BJ (cell line): ENCODE results near the gene GFPT2. TPM values are rescaled to one million over a fixed set of nuclear protein-coding genes. Genes with fewer than 3 reads are reported as not detected.

Source experiments
- CTCF ChIA-PET: fragments of 350-600 bp; formaldehyde crosslinking; extraction: SDS; loops from one replicate; lab custom pipeline; 2021; ENCODE audit warnings: antibody characterized with exemption, inconsistent platforms; lab: Yijun Ruan, JAX
- POLR2A ChIA-PET: fragments of 300-600 bp; sonication (Branson Sonifier 250); formaldehyde crosslinking; extraction: SDS; loops from one replicate; lab custom pipeline; 2021; ENCODE audit warnings: antibody characterized with exemption; lab: Charles Lee
- DNase-seq: peaks from one replicate; pipeline ENCODE4 v3.0.0-alpha.2; 2011; ENCODE audit warnings: low read depth
- H3K27me3 ChIP-seq: 2 replicates; pipeline ENCODE4 v1.6.0; 2011; ENCODE audit warnings: low read length; ENCODE audit not compliant: control insufficient read depth, insufficient read depth
- H3K36me3 ChIP-seq: 2 replicates; pipeline ENCODE4 v1.5.1; 2011; ENCODE audit warnings: low read length; ENCODE audit not compliant: control insufficient read depth, insufficient read depth
- H3K4me3 ChIP-seq: 2 replicates; pipeline ENCODE4 v1.5.1; 2011; ENCODE audit warnings: low read depth, mild to moderate bottlenecking, control low read depth, low read length
- CTCF ChIP-seq: IDR thresholded peaks from 2 replicates; pipeline ENCODE4 v1.5.1; 2011; ENCODE audit warnings: low read depth, mild to moderate bottlenecking, control low read depth, inconsistent platforms, low read length, moderate library complexity; ENCODE audit not compliant: insufficient read depth
- polyA plus RNA-seq: library from polyadenylated mRNA; depleted of rRNA; stranded (reverse); fragments of >200 nt; gene quantifications from 2 replicates; pipeline ENCODE4 v1.2.3, GENCODE V29; 2011

Gene GFPT2
- polyA plus RNA-seq, 1 experiment = 6.1 TPM

GRCh38 chr5:180284149-180284548, 69.0 kb downstream of the GFPT2 start:
- Histone ChIP-seq H3K27me3 (no peaks in the 10 kb centered on the region), H3K36me3 (peaks cover 9% of the 10 kb centered on the region), H3K4me3 (no peak overlapping the region)
- CTCF ChIA-PET = interaction anchor here (1.0 to 1.5 kb wide), 3 partner anchors 10 to 190 kb away, joined by 3 to 6 read pairs (median 3); no protein-coding TSS in a partner anchor
- POLR2A ChIA-PET = no interaction called here
- DNase-seq = no peak
- TF ChIP-seq CTCF = no peak

GRCh38 chr5:180283026-180283615, 70.0 kb downstream of the GFPT2 start:
- DNase-seq = no peak
- ChIA-PET CTCF (interaction anchor here (1.0 to 1.5 kb wide), 3 partner anchors 11 to 191 kb away, joined by 3 to 6 read pairs (median 3); no protein-coding TSS in a partner anchor), POLR2A (no interaction called here)
- no peaks in the 10 kb centered on the region for H3K27me3 ChIP-seq
- no peak overlapping the region for H3K4me3 ChIP-seq
- H3K36me3 ChIP-seq = peaks cover 10% of the 10 kb centered on the region
- no peak for TF ChIP-seq CTCF

- ChIA-PET POLR2A (no interaction called here), CTCF (interaction anchor here (1.4 kb wide), 1 partner anchor 12 kb away, joined by 4 read pairs; no protein-coding TSS in a partner anchor)
Measured at GRCh38 chr5:180282281-180282680, 70.9 kb downstream of the GFPT2 start.

GRCh38 chr5:180281706-180282105, 71.4 kb downstream of the GFPT2 start:
- H3K4me3 ChIP-seq = no peak overlapping the region
- ChIA-PET POLR2A (no interaction called here), CTCF (interaction anchor here (1.4 kb wide), 1 partner anchor 13 kb away, joined by 4 read pairs; no protein-coding TSS in a partner anchor)
- no peaks in the 10 kb centered on the region for H3K27me3 ChIP-seq
- DNase-seq = no peak
- TF ChIP-seq CTCF = no peak
- H3K36me3 ChIP-seq = peaks cover 13% of the 10 kb centered on the region

More at GRCh38 chr5:180282281-180282680, 70.9 kb downstream of the GFPT2 start:
- TF ChIP-seq CTCF = no peak
- DNase-seq = no peak
- Histone ChIP-seq H3K27me3 (no peaks in the 10 kb centered on the region), H3K4me3 (no peak overlapping the region), H3K36me3 (peaks cover 10% of the 10 kb centered on the region)

- no peaks in the 10 kb centered on the region for H3K27me3 ChIP-seq
- POLR2A ChIA-PET = no interaction called here
- DNase-seq = no peak
Measured at GRCh38 chr5:180274695-180275094, 78.4 kb downstream of the GFPT2 start.

More at GRCh38 chr5:180274695-180275094, 78.4 kb downstream of the GFPT2 start:
- CTCF ChIA-PET = interaction anchor here (1.1 to 4.0 kb wide), 2 partner anchors 18 to 197 kb away, joined by 3 to 19 read pairs; partner anchors contain the start of gene MAPK9
- Histone ChIP-seq H3K4me3 (no peak overlapping the region), H3K36me3 (peaks cover 5% of the 10 kb centered on the region)
- TF ChIP-seq CTCF = no peak
